K562 (cell line): ENCODE data around the gene HPCAL1. TPM values are rescaled to one million over a fixed set of nuclear protein-coding genes. Genes with fewer than 3 reads are reported as not detected.

Experiments used
- GATA2 ChIP-seq: sonication (generic); formaldehyde crosslinking; IDR thresholded peaks from 2 replicates; pipeline ENCODE4 v1.4.0; 2020; ENCODE audit warnings: mild to moderate bottlenecking, missing genetic modification reagents
- JUNB ChIP-seq: fragments of 450-650 bp; formaldehyde crosslinking; conservative IDR thresholded peaks from 2 replicates; pipeline ENCODE4 v1.4.0; 2020; ENCODE audit warnings: mild to moderate bottlenecking
- NBN ChIP-seq: fragments of 450-650 bp; IDR thresholded peaks from 2 replicates; pipeline ENCODE4 v1.6.1; 2016; ENCODE audit warnings: low read depth, mild to moderate bottlenecking
- POLR2A ChIP-seq: fragments of 450-650 bp; conservative IDR thresholded peaks from 2 replicates; pipeline ENCODE4 v1.6.1; 2016
- SMAD2 ChIP-seq: fragments of 150-350 bp; IDR thresholded peaks from 2 replicates; pipeline ENCODE4 v1.6.1; 2014; ENCODE audit warnings: low read depth, mild to moderate bottlenecking, low read length
- U2AF2 ChIP-seq: fragments of 200-400 bp; formaldehyde crosslinking; optimal IDR thresholded peaks from 2 replicates; pipeline ENCODE3; 2017; ENCODE audit warnings: low read depth, mild to moderate bottlenecking, low read length
- ZNF197 ChIP-seq: fragments of 200-800 bp; sonication (Bioruptor generic); IDR thresholded peaks from 2 replicates; pipeline ENCODE4 v1.6.1; 2016; ENCODE audit warnings: low read depth, missing genetic modification characterization, missing compliant biosample characterization
- polyA plus RNA-seq, 8 experiments: library from polyadenylated mRNA; depleted of rRNA in 4 of 8; stranded (reverse) in 5 of 8; unstranded in 3 of 8; fragments of >200 nt; fragmentation: Nextera tagmentation in 2 of 8; fragmentation: Illumina TruSeq in 1 of 8; extraction: Ambion mirVana in 2 of 8; extraction: Trizol in 1 of 8; gene quantifications; 2 replicates each; pipeline versions ENCODE4 v1.2.1 to v1.2.3, GENCODE V29; 2011 to 2014; ENCODE audit warnings: inconsistent platforms in 1 of 8, missing spikeins in 1 of 8
- total RNA-seq, 7 experiments: library from RNA; depleted of rRNA in 6 of 7; stranded (reverse); fragments of >200 nt in 6 of 7; fragmentation: Illumina TruSeq in 2 of 7; extraction: Trizol in 2 of 7; gene quantifications; 2 replicates each; pipeline versions ENCODE4 v1.2.1 to v1.2.3, GENCODE V29; 2011 to 2021; ENCODE audit warnings: low replicate concordance in 1 of 7
- TF ChIP-seq, protein P1 (sequence below): fragments of 450-650 bp; formaldehyde crosslinking; IDR thresholded peaks from 2 replicates; pipeline ENCODE4 v1.4.0; 2022; ENCODE audit warnings: missing genetic modification characterization
- TF ChIP-seq, protein P2 (sequence below): fragments of 450-650 bp; IDR thresholded peaks from 2 replicates; pipeline ENCODE4 v1.6.1; 2016; ENCODE audit warnings: antibody characterized with exemption
- TF ChIP-seq, protein P3 (sequence below): fragments of 250-450 bp; sonication (Bioruptor Pico); IDR thresholded peaks from 2 replicates; pipeline ENCODE4 v1.4.0; 2020; ENCODE audit warnings: mild to moderate bottlenecking, moderate library complexity, borderline replicate concordance
- TF ChIP-seq, protein P4 (sequence below): fragments of 250-450 bp; sonication (Bioruptor Pico); IDR thresholded peaks from 2 replicates; pipeline ENCODE4 v1.4.0; 2020; ENCODE audit warnings: mild to moderate bottlenecking, moderate library complexity
- TF ChIP-seq, protein P5 (sequence below): sonication (generic); formaldehyde crosslinking; IDR thresholded peaks from 2 replicates; pipeline ENCODE4 v1.8.1; 2023; ENCODE audit warnings: missing genetic modification reagents, mild to moderate bottlenecking, borderline replicate concordance
- TF ChIP-seq, protein P6 (sequence below): IDR thresholded peaks from 2 replicates; pipeline ENCODE4 v1.6.1; 2011; ENCODE audit warnings: borderline replicate concordance, low read depth, mild to moderate bottlenecking, moderate library complexity, low read length; ENCODE audit not compliant: insufficient read depth, poor library complexity, severe bottlenecking

Gene HPCAL1
- total and polyA plus RNA-seq, 9 of the 15 experiments (the other 6 are each of a cell fraction or from before 2014, with no cell fraction given) = 2.7 to 65.5 (median 23.9) TPM

DNA sequence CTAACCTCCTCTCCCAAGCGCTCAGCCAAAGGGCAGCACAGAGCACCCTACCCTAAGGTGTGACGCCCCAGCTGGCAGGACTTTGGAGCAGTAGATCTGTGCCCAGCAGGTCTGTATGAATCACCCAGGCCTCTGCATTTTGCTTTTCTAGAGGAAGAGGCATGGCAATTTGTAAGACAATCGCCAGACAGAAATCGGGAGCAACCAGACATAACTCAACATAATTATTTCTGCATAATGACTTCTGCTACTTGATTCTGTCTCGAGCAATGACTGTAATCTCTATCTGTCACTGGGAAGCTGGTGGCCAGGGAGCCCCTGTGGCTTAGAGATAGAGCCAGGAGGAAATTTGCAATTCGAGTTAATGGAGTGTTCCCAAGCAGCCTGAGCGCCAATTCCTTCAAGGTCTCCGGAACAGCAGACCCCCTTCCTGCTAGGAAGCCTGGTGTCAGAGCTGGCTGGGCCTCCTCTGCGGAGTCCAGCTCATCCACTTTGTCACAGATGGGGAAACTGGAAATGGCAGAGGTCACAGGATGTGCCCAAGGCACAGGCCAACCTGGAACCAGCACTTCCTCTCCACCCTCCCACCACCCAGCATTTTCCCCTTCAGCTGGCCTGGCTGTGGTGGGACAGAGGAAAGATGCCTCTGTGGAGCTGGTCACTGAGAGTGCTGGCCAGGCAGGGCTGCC lies 90.4 kb downstream of the HPCAL1 start (continued):
- TF ChIP-seq, protein P1, sequence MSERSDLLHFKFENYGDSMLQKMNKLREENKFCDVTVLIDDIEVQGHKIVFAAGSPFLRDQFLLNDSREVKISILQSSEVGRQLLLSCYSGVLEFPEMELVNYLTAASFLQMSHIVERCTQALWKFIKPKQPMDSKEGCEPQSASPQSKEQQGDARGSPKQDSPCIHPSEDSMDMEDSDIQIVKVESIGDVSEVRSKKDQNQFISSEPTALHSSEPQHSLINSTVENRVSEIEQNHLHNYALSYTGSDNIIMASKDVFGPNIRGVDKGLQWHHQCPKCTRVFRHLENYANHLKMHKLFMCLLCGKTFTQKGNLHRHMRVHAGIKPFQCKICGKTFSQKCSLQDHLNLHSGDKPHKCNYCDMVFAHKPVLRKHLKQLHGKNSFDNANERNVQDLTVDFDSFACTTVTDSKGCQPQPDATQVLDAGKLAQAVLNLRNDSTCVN (CRISPR knock-in tag) = no peak
- TF ChIP-seq SMAD2 = no peak
- no peak for TF ChIP-seq ZNF197
- TF ChIP-seq, protein P2, sequence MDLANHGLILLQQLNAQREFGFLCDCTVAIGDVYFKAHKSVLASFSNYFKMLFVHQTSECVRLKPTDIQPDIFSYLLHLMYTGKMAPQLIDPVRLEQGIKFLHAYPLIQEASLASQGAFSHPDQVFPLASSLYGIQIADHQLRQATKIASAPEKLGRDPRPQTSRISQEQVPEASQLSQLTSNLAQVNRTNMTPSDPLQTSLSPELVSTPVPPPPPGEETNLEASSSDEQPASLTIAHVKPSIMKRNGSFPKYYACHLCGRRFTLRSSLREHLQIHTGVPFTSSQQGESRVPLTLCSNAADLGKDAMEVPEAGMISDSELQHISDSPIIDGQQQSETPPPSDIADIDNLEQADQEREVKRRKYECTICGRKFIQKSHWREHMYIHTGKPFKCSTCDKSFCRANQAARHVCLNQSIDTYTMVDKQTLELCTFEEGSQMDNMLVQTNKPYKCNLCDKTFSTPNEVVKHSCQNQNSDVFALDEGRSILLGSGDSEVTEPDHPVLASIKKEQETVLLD = no peak
- TF ChIP-seq POLR2A = no peak
- TF ChIP-seq, protein P3, sequence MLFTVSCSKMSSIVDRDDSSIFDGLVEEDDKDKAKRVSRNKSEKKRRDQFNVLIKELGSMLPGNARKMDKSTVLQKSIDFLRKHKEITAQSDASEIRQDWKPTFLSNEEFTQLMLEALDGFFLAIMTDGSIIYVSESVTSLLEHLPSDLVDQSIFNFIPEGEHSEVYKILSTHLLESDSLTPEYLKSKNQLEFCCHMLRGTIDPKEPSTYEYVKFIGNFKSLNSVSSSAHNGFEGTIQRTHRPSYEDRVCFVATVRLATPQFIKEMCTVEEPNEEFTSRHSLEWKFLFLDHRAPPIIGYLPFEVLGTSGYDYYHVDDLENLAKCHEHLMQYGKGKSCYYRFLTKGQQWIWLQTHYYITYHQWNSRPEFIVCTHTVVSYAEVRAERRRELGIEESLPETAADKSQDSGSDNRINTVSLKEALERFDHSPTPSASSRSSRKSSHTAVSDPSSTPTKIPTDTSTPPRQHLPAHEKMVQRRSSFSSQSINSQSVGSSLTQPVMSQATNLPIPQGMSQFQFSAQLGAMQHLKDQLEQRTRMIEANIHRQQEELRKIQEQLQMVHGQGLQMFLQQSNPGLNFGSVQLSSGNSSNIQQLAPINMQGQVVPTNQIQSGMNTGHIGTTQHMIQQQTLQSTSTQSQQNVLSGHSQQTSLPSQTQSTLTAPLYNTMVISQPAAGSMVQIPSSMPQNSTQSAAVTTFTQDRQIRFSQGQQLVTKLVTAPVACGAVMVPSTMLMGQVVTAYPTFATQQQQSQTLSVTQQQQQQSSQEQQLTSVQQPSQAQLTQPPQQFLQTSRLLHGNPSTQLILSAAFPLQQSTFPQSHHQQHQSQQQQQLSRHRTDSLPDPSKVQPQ = no peak
- TF ChIP-seq, protein P4, sequence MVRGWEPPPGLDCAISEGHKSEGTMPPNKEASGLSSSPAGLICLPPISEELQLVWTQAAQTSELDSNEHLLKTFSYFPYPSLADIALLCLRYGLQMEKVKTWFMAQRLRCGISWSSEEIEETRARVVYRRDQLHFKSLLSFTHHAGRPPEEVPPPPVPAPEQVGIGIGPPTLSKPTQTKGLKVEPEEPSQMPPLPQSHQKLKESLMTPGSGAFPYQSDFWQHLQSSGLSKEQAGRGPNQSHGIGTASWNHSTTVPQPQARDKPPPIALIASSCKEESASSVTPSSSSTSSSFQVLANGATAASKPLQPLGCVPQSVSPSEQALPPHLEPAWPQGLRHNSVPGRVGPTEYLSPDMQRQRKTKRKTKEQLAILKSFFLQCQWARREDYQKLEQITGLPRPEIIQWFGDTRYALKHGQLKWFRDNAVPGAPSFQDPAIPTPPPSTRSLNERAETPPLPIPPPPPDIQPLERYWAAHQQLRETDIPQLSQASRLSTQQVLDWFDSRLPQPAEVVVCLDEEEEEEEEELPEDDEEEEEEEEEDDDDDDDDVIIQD (CRISPR knock-in tag) = no peak
- TF ChIP-seq JUNB (CRISPR knock-in tag) = no peak
- TF ChIP-seq GATA2 (CRISPR knock-in tag) = peak; percentile 96
- TF ChIP-seq U2AF2 = no peak
- TF ChIP-seq, protein P5, sequence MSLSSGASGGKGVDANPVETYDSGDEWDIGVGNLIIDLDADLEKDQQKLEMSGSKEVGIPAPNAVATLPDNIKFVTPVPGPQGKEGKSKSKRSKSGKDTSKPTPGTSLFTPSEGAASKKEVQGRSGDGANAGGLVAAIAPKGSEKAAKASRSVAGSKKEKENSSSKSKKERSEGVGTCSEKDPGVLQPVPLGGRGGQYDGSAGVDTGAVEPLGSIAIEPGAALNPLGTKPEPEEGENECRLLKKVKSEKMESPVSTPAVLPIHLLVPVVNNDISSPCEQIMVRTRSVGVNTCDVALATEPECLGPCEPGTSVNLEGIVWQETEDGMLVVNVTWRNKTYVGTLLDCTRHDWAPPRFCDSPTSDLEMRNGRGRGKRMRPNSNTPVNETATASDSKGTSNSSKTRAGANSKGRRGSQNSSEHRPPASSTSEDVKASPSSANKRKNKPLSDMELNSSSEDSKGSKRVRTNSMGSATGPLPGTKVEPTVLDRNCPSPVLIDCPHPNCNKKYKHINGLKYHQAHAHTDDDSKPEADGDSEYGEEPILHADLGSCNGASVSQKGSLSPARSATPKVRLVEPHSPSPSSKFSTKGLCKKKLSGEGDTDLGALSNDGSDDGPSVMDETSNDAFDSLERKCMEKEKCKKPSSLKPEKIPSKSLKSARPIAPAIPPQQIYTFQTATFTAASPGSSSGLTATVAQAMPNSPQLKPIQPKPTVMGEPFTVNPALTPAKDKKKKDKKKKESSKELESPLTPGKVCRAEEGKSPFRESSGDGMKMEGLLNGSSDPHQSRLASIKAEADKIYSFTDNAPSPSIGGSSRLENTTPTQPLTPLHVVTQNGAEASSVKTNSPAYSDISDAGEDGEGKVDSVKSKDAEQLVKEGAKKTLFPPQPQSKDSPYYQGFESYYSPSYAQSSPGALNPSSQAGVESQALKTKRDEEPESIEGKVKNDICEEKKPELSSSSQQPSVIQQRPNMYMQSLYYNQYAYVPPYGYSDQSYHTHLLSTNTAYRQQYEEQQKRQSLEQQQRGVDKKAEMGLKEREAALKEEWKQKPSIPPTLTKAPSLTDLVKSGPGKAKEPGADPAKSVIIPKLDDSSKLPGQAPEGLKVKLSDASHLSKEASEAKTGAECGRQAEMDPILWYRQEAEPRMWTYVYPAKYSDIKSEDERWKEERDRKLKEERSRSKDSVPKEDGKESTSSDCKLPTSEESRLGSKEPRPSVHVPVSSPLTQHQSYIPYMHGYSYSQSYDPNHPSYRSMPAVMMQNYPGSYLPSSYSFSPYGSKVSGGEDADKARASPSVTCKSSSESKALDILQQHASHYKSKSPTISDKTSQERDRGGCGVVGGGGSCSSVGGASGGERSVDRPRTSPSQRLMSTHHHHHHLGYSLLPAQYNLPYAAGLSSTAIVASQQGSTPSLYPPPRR (CRISPR knock-in tag) = no peak
- TF ChIP-seq NBN = no peak
- TF ChIP-seq, protein P6, sequence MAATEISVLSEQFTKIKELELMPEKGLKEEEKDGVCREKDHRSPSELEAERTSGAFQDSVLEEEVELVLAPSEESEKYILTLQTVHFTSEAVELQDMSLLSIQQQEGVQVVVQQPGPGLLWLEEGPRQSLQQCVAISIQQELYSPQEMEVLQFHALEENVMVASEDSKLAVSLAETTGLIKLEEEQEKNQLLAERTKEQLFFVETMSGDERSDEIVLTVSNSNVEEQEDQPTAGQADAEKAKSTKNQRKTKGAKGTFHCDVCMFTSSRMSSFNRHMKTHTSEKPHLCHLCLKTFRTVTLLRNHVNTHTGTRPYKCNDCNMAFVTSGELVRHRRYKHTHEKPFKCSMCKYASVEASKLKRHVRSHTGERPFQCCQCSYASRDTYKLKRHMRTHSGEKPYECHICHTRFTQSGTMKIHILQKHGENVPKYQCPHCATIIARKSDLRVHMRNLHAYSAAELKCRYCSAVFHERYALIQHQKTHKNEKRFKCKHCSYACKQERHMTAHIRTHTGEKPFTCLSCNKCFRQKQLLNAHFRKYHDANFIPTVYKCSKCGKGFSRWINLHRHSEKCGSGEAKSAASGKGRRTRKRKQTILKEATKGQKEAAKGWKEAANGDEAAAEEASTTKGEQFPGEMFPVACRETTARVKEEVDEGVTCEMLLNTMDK = no peak
